DND-41 (cell line): ENCODE data around the gene ZNF18.

Source experiments
- ATAC-seq: fragments of 200-7000 bp; cut with Tn5 transposase; 3 replicates; pipeline ENCODE4 v1.9.1; 2021; ENCODE audit warnings: low read depth; ENCODE audit not compliant: insufficient read depth
- DNase-seq: peaks from one replicate; pipeline ENCODE4 v3.0.0-alpha.2; 2020
- H2AFZ ChIP-seq: 2 replicates; pipeline ENCODE4 v1.6.0; 2012; ENCODE audit warnings: low read depth, low read length
- H3K27ac ChIP-seq: 2 replicates; pipeline ENCODE4 v1.5.1; 2012; ENCODE audit warnings: low read length, inconsistent platforms
- H3K27me3 ChIP-seq: fragments of 200-600 bp; sonication (generic); 2 replicates; pipeline ENCODE4 v1.6.0; 2012; ENCODE audit warnings: low read length, mild to moderate bottlenecking, inconsistent platforms; ENCODE audit not compliant: insufficient read depth, poor library complexity
- H3K36me3 ChIP-seq: 2 replicates; pipeline ENCODE4 v1.5.1; 2012; ENCODE audit warnings: low read length, inconsistent platforms; ENCODE audit not compliant: insufficient read depth
- H3K4me1 ChIP-seq: 2 replicates; pipeline ENCODE4 v1.5.1; 2012; ENCODE audit warnings: mild to moderate bottlenecking, low read length; ENCODE audit not compliant: insufficient read depth
- H3K4me2 ChIP-seq: 2 replicates; pipeline ENCODE4 v1.6.0; 2012; ENCODE audit warnings: mild to moderate bottlenecking, moderate library complexity, low read length, inconsistent platforms; ENCODE audit not compliant: insufficient read depth
- H3K4me3 ChIP-seq, 2 experiments: fragments of 200-600 bp in 1 of 2; shearing (Covaris generic) in 1 of 2; 2 replicates each; pipeline ENCODE4 v1.5.1; 2012 to 2016; ENCODE audit warnings: inconsistent platforms in 2 of 2, low read length in 2 of 2, mild to moderate bottlenecking in 2 of 2, low read depth in 1 of 2, moderate library complexity in 1 of 2
- H3K79me2 ChIP-seq: 2 replicates; pipeline ENCODE4 v1.6.0; 2012; ENCODE audit warnings: low read length, inconsistent platforms; ENCODE audit not compliant: insufficient read depth
- H3K9ac ChIP-seq: 2 replicates; pipeline ENCODE4 v1.6.0; 2012; ENCODE audit warnings: low read depth, mild to moderate bottlenecking, inconsistent platforms, low read length, moderate library complexity
- H3K9me3 ChIP-seq: 2 replicates; pipeline ENCODE4 v1.5.1; 2012; ENCODE audit warnings: low read length, moderate library complexity, mild to moderate bottlenecking, inconsistent platforms; ENCODE audit not compliant: insufficient read depth, severe bottlenecking
- H4K20me1 ChIP-seq: 2 replicates; pipeline ENCODE4 v1.6.0; 2012; ENCODE audit warnings: low read length; ENCODE audit not compliant: insufficient read depth
- EZH2 ChIP-seq: IDR thresholded peaks from 3 replicates; pipeline ENCODE4 v1.6.1; 2012; ENCODE audit warnings: borderline replicate concordance, low read depth, mild to moderate bottlenecking, moderate library complexity, low read length, inconsistent platforms; ENCODE audit not compliant: severe bottlenecking
- TF ChIP-seq, protein P1 (sequence below): IDR thresholded peaks from 2 replicates; pipeline ENCODE4 v1.5.1; 2012; ENCODE audit warnings: borderline replicate concordance, low read length, moderate library complexity, mild to moderate bottlenecking; ENCODE audit not compliant: poor library complexity, severe bottlenecking; ENCODE audit errors: extremely low read depth

ZNF18 gene

DNA sequence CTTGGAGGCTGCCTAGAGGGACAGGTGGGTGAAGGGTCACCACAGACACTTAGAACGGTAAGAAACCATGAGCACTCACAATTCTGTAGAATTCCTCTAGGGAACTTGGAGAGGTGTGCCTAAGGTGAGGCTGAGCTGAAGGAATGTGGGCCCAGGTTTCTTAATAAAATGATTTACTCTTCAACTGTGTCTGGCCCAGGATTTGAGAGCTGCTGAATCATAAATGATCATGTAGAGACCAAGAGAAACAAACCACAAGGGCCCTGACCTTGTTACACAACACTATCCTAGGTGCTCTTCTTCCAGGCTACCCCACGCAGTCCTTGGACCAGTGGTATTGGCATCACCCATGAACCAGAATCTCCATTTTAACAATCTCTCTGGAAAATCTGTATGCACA lies 27.7 kb downstream of the ZNF18 start:
- TF ChIP-seq, protein P1, sequence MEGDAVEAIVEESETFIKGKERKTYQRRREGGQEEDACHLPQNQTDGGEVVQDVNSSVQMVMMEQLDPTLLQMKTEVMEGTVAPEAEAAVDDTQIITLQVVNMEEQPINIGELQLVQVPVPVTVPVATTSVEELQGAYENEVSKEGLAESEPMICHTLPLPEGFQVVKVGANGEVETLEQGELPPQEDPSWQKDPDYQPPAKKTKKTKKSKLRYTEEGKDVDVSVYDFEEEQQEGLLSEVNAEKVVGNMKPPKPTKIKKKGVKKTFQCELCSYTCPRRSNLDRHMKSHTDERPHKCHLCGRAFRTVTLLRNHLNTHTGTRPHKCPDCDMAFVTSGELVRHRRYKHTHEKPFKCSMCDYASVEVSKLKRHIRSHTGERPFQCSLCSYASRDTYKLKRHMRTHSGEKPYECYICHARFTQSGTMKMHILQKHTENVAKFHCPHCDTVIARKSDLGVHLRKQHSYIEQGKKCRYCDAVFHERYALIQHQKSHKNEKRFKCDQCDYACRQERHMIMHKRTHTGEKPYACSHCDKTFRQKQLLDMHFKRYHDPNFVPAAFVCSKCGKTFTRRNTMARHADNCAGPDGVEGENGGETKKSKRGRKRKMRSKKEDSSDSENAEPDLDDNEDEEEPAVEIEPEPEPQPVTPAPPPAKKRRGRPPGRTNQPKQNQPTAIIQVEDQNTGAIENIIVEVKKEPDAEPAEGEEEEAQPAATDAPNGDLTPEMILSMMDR, result no peak
- TF ChIP-seq EZH2, result no peak
- Histone ChIP-seq H3K9me3 (peaks cover 17% of the 10 kb centered on the region), H3K27ac (no peak overlapping the region), H3K27me3 (no peaks in the 10 kb centered on the region), H3K79me2 (no peaks in the 10 kb centered on the region), H3K4me2 (no peak overlapping the region), H3K4me3 (no peak overlapping the region), H2AFZ (no peak overlapping the region), H3K36me3 (no peaks in the 10 kb centered on the region), H4K20me1 (no peaks in the 10 kb centered on the region), H3K9ac (no peak overlapping the region), H3K4me1 (no peaks in the 10 kb centered on the region)
- DNase-seq (no peak), ATAC-seq (no peak)

DNA sequence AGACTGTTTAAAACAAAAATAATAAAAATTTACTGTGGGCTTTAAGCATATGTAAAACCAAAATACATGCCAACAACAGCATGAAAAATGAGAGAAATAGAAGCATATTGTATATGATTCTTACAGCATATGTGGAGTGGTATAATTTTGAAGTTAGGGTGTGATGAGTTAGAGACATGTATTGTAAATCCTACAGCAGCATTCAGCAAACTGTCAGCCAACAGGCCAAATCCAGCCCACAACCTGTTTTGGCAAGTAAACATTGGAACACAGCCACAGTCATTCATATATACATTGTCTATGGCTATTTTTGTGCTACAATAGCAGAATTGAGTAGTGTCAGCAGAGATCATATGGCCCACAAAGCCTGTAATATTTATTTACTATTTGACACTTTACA lies 42.3 kb downstream of the ZNF18 start:
- no peak for ATAC-seq
- H3K27me3 ChIP-seq, result no peaks in the 10 kb centered on the region
- no peak for TF ChIP-seq EZH2
- TF ChIP-seq, protein P1, result no peak

DNA sequence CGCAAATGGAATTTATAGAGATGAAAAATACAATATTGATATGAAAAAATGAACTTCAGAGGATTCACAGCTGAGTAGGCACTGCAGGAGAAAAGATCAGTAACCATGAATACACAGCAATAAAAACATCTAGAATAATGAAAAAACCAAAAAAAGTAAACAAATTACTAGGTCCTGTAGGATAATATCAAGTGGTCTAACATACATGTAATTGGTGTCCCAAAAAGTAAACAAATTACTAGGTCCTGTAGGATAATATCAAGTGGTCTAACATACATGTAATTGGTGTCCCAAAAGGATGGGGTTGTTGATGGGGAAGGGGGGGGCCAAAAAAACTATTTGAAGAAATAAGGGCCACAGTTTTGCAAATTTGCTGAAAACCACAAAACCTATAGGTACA lies 43.4 kb downstream of the ZNF18 start:
- Histone ChIP-seq H4K20me1 (no peaks in the 10 kb centered on the region), H3K79me2 (no peaks in the 10 kb centered on the region), H3K4me2 (no peak overlapping the region), H3K27ac (no peak overlapping the region), H3K36me3 (peaks cover 5% of the 10 kb centered on the region), H3K27me3 (no peaks in the 10 kb centered on the region), H2AFZ (no peak overlapping the region), H3K4me3 (no peak overlapping the region), H3K9ac (no peak overlapping the region), H3K9me3 (peaks cover 14% of the 10 kb centered on the region), H3K4me1 (no peaks in the 10 kb centered on the region)
- no peak for ATAC-seq
- TF ChIP-seq, protein P1, result no peak
- no peak for TF ChIP-seq EZH2
- DNase-seq, result no peak

More for the DNA sequence above, 42.3 kb downstream of the ZNF18 start:
- Histone ChIP-seq H3K79me2 (no peaks in the 10 kb centered on the region), H2AFZ (no peak overlapping the region), H3K4me3 (no peak overlapping the region), H3K9me3 (peaks cover 14% of the 10 kb centered on the region), H3K36me3 (peaks cover 5% of the 10 kb centered on the region), H3K27ac (no peak overlapping the region), H3K4me1 (no peaks in the 10 kb centered on the region), H3K9ac (no peak overlapping the region), H4K20me1 (no peaks in the 10 kb centered on the region), H3K4me2 (no peak overlapping the region)
- DNase-seq, result no peak

DNA sequence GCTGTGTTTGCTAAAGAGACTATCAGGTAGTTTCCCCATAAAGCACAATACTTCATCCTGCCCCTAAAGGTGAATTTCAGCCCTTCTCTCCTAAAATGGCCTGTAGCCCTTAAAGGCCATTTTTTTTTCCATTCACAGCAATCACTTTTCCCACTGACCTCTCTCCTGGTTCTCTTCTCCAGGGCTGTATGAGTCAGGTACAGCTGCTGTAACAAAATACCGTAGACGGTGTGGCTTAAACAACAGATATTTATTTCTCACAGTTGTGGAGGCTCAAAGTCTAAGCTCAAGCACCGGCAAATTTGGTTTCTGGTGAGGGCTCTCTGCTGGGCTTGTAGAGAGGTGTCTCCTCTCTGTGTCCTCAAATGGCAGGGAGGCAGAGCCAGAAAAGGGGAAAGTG lies 44.7 kb downstream of the ZNF18 start:
- ATAC-seq, result no peak
- Histone ChIP-seq H3K27me3 (no peaks in the 10 kb centered on the region), H3K4me2 (no peak overlapping the region), H3K9ac (no peak overlapping the region), H2AFZ (no peak overlapping the region), H3K4me1 (no peaks in the 10 kb centered on the region), H3K4me3 (no peak overlapping the region), H3K36me3 (peaks cover 5% of the 10 kb centered on the region), H4K20me1 (no peaks in the 10 kb centered on the region), H3K79me2 (no peaks in the 10 kb centered on the region), H3K9me3 (peaks cover 14% of the 10 kb centered on the region), H3K27ac (no peak overlapping the region)
- DNase-seq, result no peak
- TF ChIP-seq, protein P1, result no peak
- no peak for TF ChIP-seq EZH2
